HEK293 (cell line): Measurements from ENCODE around the gene TOM1L2.
A peak's percentile ranks its signal among the peaks of the same experiment; 100 is the strongest.

Source experiments
- CTCF ChIA-PET: fragments of 350-600 bp; formaldehyde crosslinking; extraction: SDS; loops from one replicate; lab custom pipeline; 2021; ENCODE audit warnings: antibody characterized with exemption; lab: Yijun Ruan, JAX
- POLR2A ChIA-PET: fragments of 300-600 bp; formaldehyde crosslinking; extraction: SDS; loops from one replicate; lab custom pipeline; 2020; ENCODE audit warnings: antibody characterized with exemption, inconsistent platforms; lab: Yijun Ruan, JAX
- H3K27ac ChIP-seq: fragments of 200-500 bp; sonication (Bioruptor generic); 2 replicates; pipeline ENCODE4 v1.5.1; 2014; ENCODE audit warnings: low read depth, low read length, control low read depth, inconsistent platforms; ENCODE audit errors: extremely low read depth
- H3K36me3 ChIP-seq, 2 experiments: fragments of 200-500 bp in 1 of 2; sonication (Bioruptor generic) in 1 of 2; 1 replicate in 1 of 2; 2 replicates in 1 of 2; pipeline ENCODE4 v1.5.1; 2014 to 2017; ENCODE audit warnings: inconsistent platforms in 2 of 2, low read length in 2 of 2; ENCODE audit not compliant: control insufficient read depth in 2 of 2, insufficient read depth in 1 of 2
- H3K4me1 ChIP-seq: fragments of 200-500 bp; sonication (Bioruptor generic); 2 replicates; pipeline ENCODE4 v1.5.1; 2014; ENCODE audit warnings: mild to moderate bottlenecking, low read length, inconsistent platforms; ENCODE audit not compliant: control insufficient read depth, insufficient read depth
- H3K4me3 ChIP-seq: 2 replicates; pipeline ENCODE4 v1.5.1; 2011; ENCODE audit warnings: low read depth, mild to moderate bottlenecking, control low read depth, low read length, moderate library complexity
- H3K9me3 ChIP-seq: fragments of 200-500 bp; sonication (Bioruptor generic); 2 replicates; pipeline ENCODE4 v1.5.1; 2014; ENCODE audit warnings: low read depth, low read length, inconsistent platforms; ENCODE audit not compliant: control insufficient read depth, insufficient read depth
- GLI4 ChIP-seq: fragments of 450-650 bp; formaldehyde crosslinking; IDR thresholded peaks from 2 replicates; pipeline ENCODE4 v1.5.1; 2016; ENCODE audit warnings: missing biosample characterization, missing genetic modification characterization
- IKZF3 ChIP-seq: fragments of 450-650 bp; IDR thresholded peaks from 2 replicates; pipeline ENCODE4 v1.5.0; 2018; ENCODE audit warnings: missing biosample characterization, mild to moderate bottlenecking, missing genetic modification characterization, moderate library complexity
- KLF1 ChIP-seq: fragments of 450-650 bp; formaldehyde crosslinking; IDR thresholded peaks from 2 replicates; pipeline ENCODE4 v1.5.1; 2016; ENCODE audit warnings: missing biosample characterization, missing genetic modification characterization
- KLF16 ChIP-seq: fragments of 450-650 bp; formaldehyde crosslinking; IDR thresholded peaks from 2 replicates; pipeline ENCODE4 v1.5.1; 2017; ENCODE audit warnings: missing biosample characterization, missing genetic modification characterization
- KLF8 ChIP-seq: fragments of 450-650 bp; formaldehyde crosslinking; IDR thresholded peaks from 2 replicates; pipeline ENCODE4 v1.5.1; 2016; ENCODE audit warnings: missing biosample characterization, missing genetic modification characterization
- MEIS1 ChIP-seq: sonication (generic); formaldehyde crosslinking; IDR thresholded peaks from 2 replicates; pipeline ENCODE4 v1.8.1; 2022; ENCODE audit warnings: missing genetic modification reagents, mild to moderate bottlenecking, borderline replicate concordance
- RBAK ChIP-seq: fragments of 450-650 bp; formaldehyde crosslinking; IDR thresholded peaks from 2 replicates; pipeline ENCODE4 v1.5.1; 2016; ENCODE audit warnings: missing biosample characterization, missing genetic modification characterization
- SCRT2 ChIP-seq: fragments of 450-650 bp; formaldehyde crosslinking; IDR thresholded peaks from 2 replicates; pipeline ENCODE4 v1.5.1; 2016; ENCODE audit warnings: missing biosample characterization, missing genetic modification characterization
- ZBTB11 ChIP-seq: fragments of 450-650 bp; formaldehyde crosslinking; conservative IDR thresholded peaks from 2 replicates; pipeline ENCODE4 v1.5.1; 2016; ENCODE audit warnings: low read depth, missing biosample characterization, missing genetic modification characterization
- ZEB2 ChIP-seq: fragments of 450-650 bp; formaldehyde crosslinking; IDR thresholded peaks from 2 replicates; pipeline ENCODE4 v1.5.1; 2016; ENCODE audit warnings: missing biosample characterization, missing genetic modification characterization
- ZNF146 ChIP-seq: fragments of 450-650 bp; formaldehyde crosslinking; IDR thresholded peaks from 2 replicates; pipeline ENCODE4 v1.5.1; 2016; ENCODE audit warnings: missing biosample characterization, missing genetic modification characterization
- ZNF202 ChIP-seq: fragments of 450-650 bp; formaldehyde crosslinking; IDR thresholded peaks from 2 replicates; pipeline ENCODE4 v1.5.1; 2016; ENCODE audit warnings: missing biosample characterization, missing genetic modification characterization, borderline replicate concordance
- ZNF24 ChIP-seq: fragments of 450-650 bp; formaldehyde crosslinking; IDR thresholded peaks from 2 replicates; pipeline ENCODE4 v1.5.1; 2016; ENCODE audit warnings: missing biosample characterization, missing genetic modification characterization
- ZNF398 ChIP-seq: fragments of 450-650 bp; formaldehyde crosslinking; IDR thresholded peaks from 2 replicates; pipeline ENCODE4 v1.5.1; 2017; ENCODE audit warnings: missing biosample characterization, missing genetic modification characterization
- ZNF416 ChIP-seq: fragments of 450-650 bp; formaldehyde crosslinking; IDR thresholded peaks from 2 replicates; pipeline ENCODE4 v1.5.1; 2016; ENCODE audit warnings: missing biosample characterization, missing genetic modification characterization
- ZNF514 ChIP-seq: fragments of 450-650 bp; formaldehyde crosslinking; IDR thresholded peaks from 2 replicates; pipeline ENCODE4 v1.5.1; 2016; ENCODE audit warnings: missing biosample characterization, missing genetic modification characterization
- ZNF621 ChIP-seq: fragments of 450-650 bp; formaldehyde crosslinking; IDR thresholded peaks from 2 replicates; pipeline ENCODE4 v1.5.1; 2017; ENCODE audit warnings: missing biosample characterization, missing genetic modification characterization
- ZNF777 ChIP-seq: fragments of 450-650 bp; formaldehyde crosslinking; IDR thresholded peaks from 2 replicates; pipeline ENCODE4 v1.5.1; 2017; ENCODE audit warnings: missing biosample characterization, missing genetic modification characterization, borderline replicate concordance
- ZNF785 ChIP-seq: fragments of 450-650 bp; formaldehyde crosslinking; IDR thresholded peaks from 2 replicates; pipeline ENCODE4 v1.5.1; 2016; ENCODE audit warnings: missing biosample characterization, missing genetic modification characterization
- ZXDB ChIP-seq: fragments of 450-650 bp; formaldehyde crosslinking; IDR thresholded peaks from 2 replicates; pipeline ENCODE4 v1.5.1; 2016; ENCODE audit warnings: missing biosample characterization, missing genetic modification characterization
- TF ChIP-seq, protein P1 (sequence below): fragments of 450-650 bp; formaldehyde crosslinking; IDR thresholded peaks from 2 replicates; pipeline ENCODE4 v1.5.1; 2016; ENCODE audit warnings: missing biosample characterization, missing genetic modification characterization
- TF ChIP-seq, protein P2 (sequence below): fragments of 450-650 bp; formaldehyde crosslinking; conservative IDR thresholded peaks from 2 replicates; pipeline ENCODE4 v1.5.1; 2016; ENCODE audit warnings: low read depth, missing biosample characterization, missing genetic modification characterization
- TF ChIP-seq, protein P3 (sequence below): fragments of 450-650 bp; formaldehyde crosslinking; IDR thresholded peaks from 2 replicates; pipeline ENCODE4 v1.5.1; 2016; ENCODE audit warnings: missing biosample characterization, missing genetic modification characterization

TOM1L2 gene

GRCh38 chr17:17941015-17941414, 31.2 kb downstream of the TOM1L2 start:
- no peak overlapping the region for H3K4me3 ChIP-seq
- H3K36me3 ChIP-seq, result no peaks in the 10 kb centered on the region
- TF ChIP-seq IKZF3 (tag by site-specific recombination), result peak; percentile 9; the same call in 1 of the 2 replicates
- TF ChIP-seq, protein P1, sequence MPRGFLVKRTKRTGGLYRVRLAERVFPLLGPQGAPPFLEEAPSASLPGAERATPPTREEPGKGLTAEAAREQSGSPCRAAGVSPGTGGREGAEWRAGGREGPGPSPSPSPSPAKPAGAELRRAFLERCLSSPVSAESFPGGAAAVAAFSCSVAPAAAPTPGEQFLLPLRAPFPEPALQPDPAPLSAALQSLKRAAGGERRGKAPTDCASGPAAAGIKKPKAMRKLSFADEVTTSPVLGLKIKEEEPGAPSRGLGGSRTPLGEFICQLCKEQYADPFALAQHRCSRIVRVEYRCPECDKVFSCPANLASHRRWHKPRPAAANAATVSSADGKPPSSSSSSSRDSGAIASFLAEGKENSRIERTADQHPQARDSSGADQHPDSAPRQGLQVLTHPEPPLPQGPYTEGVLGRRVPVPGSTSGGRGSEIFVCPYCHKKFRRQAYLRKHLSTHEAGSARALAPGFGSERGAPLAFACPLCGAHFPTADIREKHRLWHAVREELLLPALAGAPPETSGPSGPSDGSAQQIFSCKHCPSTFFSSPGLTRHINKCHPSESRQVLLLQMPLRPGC (tag by site-specific recombination), result no peak
- no peak for TF ChIP-seq ZNF514
- peak overlapping the region; percentile 50 for H3K27ac ChIP-seq
- CTCF ChIA-PET, result interaction anchor here (1.0 to 8.4 kb wide), 5 partner anchors 12 to 129 kb away, joined by 3 to 59 read pairs (median 4); no protein-coding TSS in a partner anchor
- no peaks in the 10 kb centered on the region for H3K9me3 ChIP-seq
- peaks cover 53% of the 10 kb centered on the region for H3K4me1 ChIP-seq
- POLR2A ChIA-PET, result interaction anchor here (0.7 to 2.9 kb wide), 7 partner anchors 14 to 105 kb away, joined by 3 to 16 read pairs (median 4); partner anchors contain the start of genes DRC3, SREBF1 and TOM1L2

DNA sequence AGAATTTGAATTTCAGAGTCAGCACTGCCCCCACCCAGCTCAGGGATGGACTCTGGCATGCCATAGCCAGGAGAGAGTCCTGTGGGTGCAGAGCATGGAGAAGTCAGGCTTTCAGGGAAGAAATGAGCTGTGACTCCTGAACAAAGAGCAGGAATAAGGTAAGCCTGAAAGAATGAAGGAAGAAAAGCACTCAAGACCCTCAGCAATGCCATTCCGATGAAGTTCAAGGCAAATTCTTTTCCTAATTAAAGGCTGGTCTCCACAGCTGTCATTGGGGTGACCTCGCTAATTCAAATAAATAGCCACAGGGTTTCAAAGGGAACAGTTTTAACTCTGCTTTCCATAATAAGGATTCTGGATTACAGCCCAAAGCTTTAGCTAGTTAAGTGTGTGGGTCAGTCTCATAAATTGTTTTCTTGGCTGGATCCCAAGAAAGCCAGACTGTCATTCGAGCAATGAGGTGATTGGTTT, 31.7 kb downstream of the TOM1L2 start:
- H3K9me3 ChIP-seq, result no peaks in the 10 kb centered on the region
- H3K4me3 ChIP-seq, result no peak overlapping the region
- peak overlapping the region; percentile 67 for H3K27ac ChIP-seq
- no peaks in the 10 kb centered on the region for H3K36me3 ChIP-seq
- CTCF ChIA-PET, result interaction anchor here (1.0 to 8.4 kb wide), 6 partner anchors 12 to 128 kb away, joined by 3 to 59 read pairs (median 4); no protein-coding TSS in a partner anchor
- POLR2A ChIA-PET, result interaction anchor here (0.6 to 2.9 kb wide), 9 partner anchors 13 to 104 kb away, joined by 3 to 16 read pairs (median 4); partner anchors contain the start of genes ATPAF2, DRC3, GID4 and SREBF1
- H3K4me1 ChIP-seq, result peaks cover 55% of the 10 kb centered on the region
- TF ChIP-seq MEIS1 (CRISPR knock-in tag) (no peak), ZNF202 (tag by site-specific recombination) (no peak), ZNF621 (tag by site-specific recombination) (no peak), RBAK (tag by site-specific recombination) (no peak), ZNF416 (no peak), ZNF777 (no peak), SCRT2 (no peak), KLF1 (no peak), ZBTB11 (tag by site-specific recombination) (peak; percentile 49; the same call in 1 of the 2 replicates), ZEB2 (tag by site-specific recombination) (peak; percentile 38), ZNF146 (no peak), GLI4 (tag by site-specific recombination) (no peak), ZNF398 (tag by site-specific recombination) (no peak), ZNF785 (tag by site-specific recombination) (no peak), KLF16 (tag by site-specific recombination) (peak; percentile 23; the same call in 1 of the 2 replicates), ZNF24 (tag by site-specific recombination) (0 out of 2 replicates have a peak, but pooled peaks have one; percentile 44), KLF8 (no peak; the same call in 1 of the 2 replicates), ZXDB (tag by site-specific recombination) (no peak)
- TF ChIP-seq, protein P2, sequence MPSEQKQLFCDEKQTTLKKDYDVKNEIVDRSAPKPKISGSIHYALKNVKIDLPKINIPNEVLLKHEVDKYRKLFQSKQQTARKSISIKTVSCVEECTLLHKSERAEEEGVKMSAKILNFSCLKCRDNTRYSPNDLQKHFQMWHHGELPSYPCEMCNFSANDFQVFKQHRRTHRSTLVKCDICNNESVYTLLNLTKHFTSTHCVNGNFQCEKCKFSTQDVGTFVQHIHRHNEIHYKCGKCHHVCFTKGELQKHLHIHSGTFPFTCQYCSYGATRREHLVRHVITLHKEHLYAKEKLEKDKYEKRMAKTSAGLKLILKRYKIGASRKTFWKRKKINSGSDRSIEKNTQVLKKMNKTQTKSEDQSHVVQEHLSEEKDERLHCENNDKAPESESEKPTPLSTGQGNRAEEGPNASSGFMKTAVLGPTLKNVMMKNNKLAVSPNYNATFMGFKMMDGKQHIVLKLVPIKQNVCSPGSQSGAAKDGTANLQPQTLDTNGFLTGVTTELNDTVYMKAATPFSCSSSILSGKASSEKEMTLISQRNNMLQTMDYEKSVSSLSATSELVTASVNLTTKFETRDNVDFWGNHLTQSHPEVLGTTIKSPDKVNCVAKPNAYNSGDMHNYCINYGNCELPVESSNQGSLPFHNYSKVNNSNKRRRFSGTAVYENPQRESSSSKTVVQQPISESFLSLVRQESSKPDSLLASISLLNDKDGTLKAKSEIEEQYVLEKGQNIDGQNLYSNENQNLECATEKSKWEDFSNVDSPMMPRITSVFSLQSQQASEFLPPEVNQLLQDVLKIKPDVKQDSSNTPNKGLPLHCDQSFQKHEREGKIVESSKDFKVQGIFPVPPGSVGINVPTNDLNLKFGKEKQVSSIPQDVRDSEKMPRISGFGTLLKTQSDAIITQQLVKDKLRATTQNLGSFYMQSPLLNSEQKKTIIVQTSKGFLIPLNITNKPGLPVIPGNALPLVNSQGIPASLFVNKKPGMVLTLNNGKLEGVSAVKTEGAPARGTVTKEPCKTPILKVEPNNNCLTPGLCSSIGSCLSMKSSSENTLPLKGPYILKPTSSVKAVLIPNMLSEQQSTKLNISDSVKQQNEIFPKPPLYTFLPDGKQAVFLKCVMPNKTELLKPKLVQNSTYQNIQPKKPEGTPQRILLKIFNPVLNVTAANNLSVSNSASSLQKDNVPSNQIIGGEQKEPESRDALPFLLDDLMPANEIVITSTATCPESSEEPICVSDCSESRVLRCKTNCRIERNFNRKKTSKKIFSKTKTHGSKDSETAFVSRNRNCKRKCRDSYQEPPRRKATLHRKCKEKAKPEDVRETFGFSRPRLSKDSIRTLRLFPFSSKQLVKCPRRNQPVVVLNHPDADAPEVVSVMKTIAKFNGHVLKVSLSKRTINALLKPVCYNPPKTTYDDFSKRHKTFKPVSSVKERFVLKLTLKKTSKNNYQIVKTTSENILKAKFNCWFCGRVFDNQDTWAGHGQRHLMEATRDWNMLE (tag by site-specific recombination), result no peak
- TF ChIP-seq, protein P3, sequence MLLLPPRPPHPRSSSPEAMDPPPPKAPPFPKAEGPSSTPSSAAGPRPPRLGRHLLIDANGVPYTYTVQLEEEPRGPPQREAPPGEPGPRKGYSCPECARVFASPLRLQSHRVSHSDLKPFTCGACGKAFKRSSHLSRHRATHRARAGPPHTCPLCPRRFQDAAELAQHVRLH (tag by site-specific recombination), result no peak
